DOHH2 (cell line): ENCODE data around the gene RNF123.

Experiments
- H3F3A ChIP-seq: fragments of 200-600 bp; sonication (generic), shearing (Covaris generic); 2 replicates; pipeline ENCODE4 v1.6.0; 2016; ENCODE audit warnings: antibody characterized with exemption, mild to moderate bottlenecking; ENCODE audit not compliant: control insufficient read depth, insufficient read depth
- H3K27ac ChIP-seq: fragments of 200-600 bp; sonication (generic); 2 replicates; pipeline ENCODE4 v1.5.1; 2014; ENCODE audit warnings: low read depth, mild to moderate bottlenecking, low read length, moderate library complexity
- H3K27me3 ChIP-seq: fragments of 200-600 bp; sonication (generic); 2 replicates; pipeline ENCODE4 v1.6.1; 2014; ENCODE audit warnings: mild to moderate bottlenecking, low read length, mixed read lengths; ENCODE audit not compliant: control insufficient read depth
- H3K36me3 ChIP-seq: fragments of 200-600 bp; sonication (generic); 2 replicates; pipeline ENCODE4 v1.6.1; 2014; ENCODE audit warnings: mild to moderate bottlenecking, low read length, moderate library complexity, mixed read lengths; ENCODE audit not compliant: control insufficient read depth
- H3K4me1 ChIP-seq: fragments of 200-600 bp; sonication (generic); 2 replicates; pipeline ENCODE4 v1.6.1; 2014; ENCODE audit warnings: mild to moderate bottlenecking, low read length, mixed read lengths; ENCODE audit not compliant: control insufficient read depth
- H3K4me2 ChIP-seq: fragments of 200-600 bp; sonication (generic); 2 replicates; pipeline ENCODE4 v1.6.0; 2014; ENCODE audit warnings: mild to moderate bottlenecking, low read length, moderate library complexity
- H3K4me3 ChIP-seq: fragments of 200-600 bp; sonication (generic); 2 replicates; pipeline ENCODE4 v1.5.1; 2014; ENCODE audit warnings: mild to moderate bottlenecking, low read length, mixed read lengths
- H3K79me2 ChIP-seq: fragments of 200-600 bp; sonication (generic); 2 replicates; pipeline ENCODE4 v1.6.1; 2014; ENCODE audit warnings: mild to moderate bottlenecking, low read length, mixed read lengths; ENCODE audit not compliant: control insufficient read depth
- H3K9me2 ChIP-seq: fragments of 200-600 bp; sonication (generic); replicated peaks from 2 replicates; pipeline ENCODE4 v1.6.1; 2014; ENCODE audit warnings: mild to moderate bottlenecking, low read length, mixed read lengths; ENCODE audit not compliant: control insufficient read depth
- H3K9me3 ChIP-seq: fragments of 200-600 bp; sonication (generic); 2 replicates; pipeline ENCODE4 v1.6.1; 2014; ENCODE audit warnings: antibody characterized with exemption, low read length, mixed read lengths; ENCODE audit not compliant: control insufficient read depth, insufficient read depth
- H4K20me1 ChIP-seq: fragments of 200-600 bp; sonication (generic); 2 replicates; pipeline ENCODE4 v1.6.0; 2014; ENCODE audit warnings: low read depth, mild to moderate bottlenecking, antibody characterized with exemption, low read length, moderate library complexity; ENCODE audit not compliant: control insufficient read depth, insufficient read depth
- EZH2phosphoT487 ChIP-seq: fragments of 200-600 bp; sonication (generic); IDR thresholded peaks from 2 replicates; pipeline ENCODE4 v1.6.1; 2017; ENCODE audit warnings: borderline replicate concordance, mild to moderate bottlenecking, antibody characterized with exemption, low read length, moderate library complexity, mixed read lengths
- TF ChIP-seq, protein P1 (sequence below): fragments of 200-600 bp; sonication (generic); IDR thresholded peaks from one replicate; pipeline ENCODE4 v1.5.1; 2014; ENCODE audit warnings: antibody characterized with exemption, mild to moderate bottlenecking, low read depth, low read length; ENCODE audit not compliant: poor library complexity, severe bottlenecking

The RNF123 gene

DNA sequence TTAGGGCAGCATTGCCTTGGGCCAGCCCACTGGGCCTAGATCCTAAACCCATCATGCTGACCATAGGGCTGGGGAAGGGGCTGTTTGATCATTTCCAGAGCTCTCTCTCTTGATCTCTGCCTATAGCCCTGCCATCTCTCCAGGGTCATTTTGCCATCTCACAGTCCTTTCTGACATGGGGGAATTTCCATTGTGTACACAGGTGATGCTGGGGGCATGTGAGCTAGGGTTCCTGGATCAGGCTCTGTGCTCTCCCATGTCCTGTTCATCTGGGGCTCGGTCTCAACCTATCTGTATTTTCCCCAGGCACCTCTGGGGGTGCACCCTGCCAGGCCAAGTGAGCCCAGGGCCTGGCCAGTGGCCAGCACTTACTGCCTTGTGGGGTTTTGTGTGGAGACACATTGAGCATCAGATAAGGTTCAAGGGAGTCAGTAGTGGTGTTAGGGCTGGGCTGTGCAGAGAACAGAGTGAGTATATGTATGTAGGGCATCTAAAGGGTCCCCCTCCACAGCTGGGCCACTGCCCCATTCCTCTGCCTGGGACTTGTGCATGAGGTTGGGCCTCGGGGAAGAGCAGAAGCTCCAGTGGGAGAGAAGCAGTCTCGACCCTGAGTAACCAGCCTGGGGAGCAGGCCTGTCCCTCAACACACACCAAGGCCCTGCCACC, 40.9 kb upstream of the RNF123 start:
- no peaks in the 10 kb centered on the region for H3F3A ChIP-seq
- no peaks in the 10 kb centered on the region for H3K9me3 ChIP-seq
- H3K36me3 ChIP-seq = no peaks in the 10 kb centered on the region
- no peak overlapping the region for H3K4me2 ChIP-seq
- no peaks in the 10 kb centered on the region for H3K9me2 ChIP-seq
- H3K79me2 ChIP-seq = no peaks in the 10 kb centered on the region
- H3K27me3 ChIP-seq = 0 out of 2 replicates have a peak, but pooled peaks cover 2% of the 10 kb centered on the region
- no peak overlapping the region for H3K4me3 ChIP-seq
- no peak overlapping the region for H3K27ac ChIP-seq
- H3K4me1 ChIP-seq = peaks cover 5% of the 10 kb centered on the region; the same call in 1 of the 2 replicates
- TF ChIP-seq EZH2phosphoT487 = no peak
- TF ChIP-seq, protein P1, sequence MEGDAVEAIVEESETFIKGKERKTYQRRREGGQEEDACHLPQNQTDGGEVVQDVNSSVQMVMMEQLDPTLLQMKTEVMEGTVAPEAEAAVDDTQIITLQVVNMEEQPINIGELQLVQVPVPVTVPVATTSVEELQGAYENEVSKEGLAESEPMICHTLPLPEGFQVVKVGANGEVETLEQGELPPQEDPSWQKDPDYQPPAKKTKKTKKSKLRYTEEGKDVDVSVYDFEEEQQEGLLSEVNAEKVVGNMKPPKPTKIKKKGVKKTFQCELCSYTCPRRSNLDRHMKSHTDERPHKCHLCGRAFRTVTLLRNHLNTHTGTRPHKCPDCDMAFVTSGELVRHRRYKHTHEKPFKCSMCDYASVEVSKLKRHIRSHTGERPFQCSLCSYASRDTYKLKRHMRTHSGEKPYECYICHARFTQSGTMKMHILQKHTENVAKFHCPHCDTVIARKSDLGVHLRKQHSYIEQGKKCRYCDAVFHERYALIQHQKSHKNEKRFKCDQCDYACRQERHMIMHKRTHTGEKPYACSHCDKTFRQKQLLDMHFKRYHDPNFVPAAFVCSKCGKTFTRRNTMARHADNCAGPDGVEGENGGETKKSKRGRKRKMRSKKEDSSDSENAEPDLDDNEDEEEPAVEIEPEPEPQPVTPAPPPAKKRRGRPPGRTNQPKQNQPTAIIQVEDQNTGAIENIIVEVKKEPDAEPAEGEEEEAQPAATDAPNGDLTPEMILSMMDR = no peak
- no peaks in the 10 kb centered on the region for H4K20me1 ChIP-seq

DNA sequence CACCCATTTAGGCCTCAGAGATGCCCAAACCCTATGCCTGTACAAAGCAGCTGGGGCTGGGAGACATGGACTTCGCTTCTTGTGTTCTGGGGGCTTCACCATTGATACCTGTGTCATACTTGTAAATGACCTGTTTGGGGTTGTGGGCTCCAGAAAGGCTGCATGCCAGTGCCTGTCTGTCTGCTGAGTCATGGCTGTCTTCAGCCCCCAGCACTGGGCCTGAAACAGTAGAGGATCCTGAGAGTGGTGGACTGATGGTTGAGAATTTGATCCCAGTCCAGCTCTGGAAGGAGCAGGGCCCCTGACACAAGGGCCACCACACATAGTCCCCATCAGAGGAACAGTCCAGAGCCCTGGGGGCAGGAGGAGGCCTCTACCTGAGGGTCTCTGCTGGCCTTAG, 39.8 kb upstream of the RNF123 start:
- H3K9me3 ChIP-seq = no peaks in the 10 kb centered on the region
- no peaks in the 10 kb centered on the region for H3F3A ChIP-seq
- H3K4me2 ChIP-seq = no peak overlapping the region
- 0 out of 2 replicates have a peak, but pooled peaks cover 2% of the 10 kb centered on the region for H3K27me3 ChIP-seq
- no peak for TF ChIP-seq EZH2phosphoT487
- TF ChIP-seq, protein P1 = no peak
- H3K9me2 ChIP-seq = no peaks in the 10 kb centered on the region
- no peak overlapping the region for H3K27ac ChIP-seq
- peaks cover 5% of the 10 kb centered on the region; the same call in 1 of the 2 replicates for H3K4me1 ChIP-seq
- H3K79me2 ChIP-seq = no peaks in the 10 kb centered on the region
- no peak overlapping the region for H3K4me3 ChIP-seq
- no peaks in the 10 kb centered on the region for H4K20me1 ChIP-seq
- no peaks in the 10 kb centered on the region for H3K36me3 ChIP-seq

DNA sequence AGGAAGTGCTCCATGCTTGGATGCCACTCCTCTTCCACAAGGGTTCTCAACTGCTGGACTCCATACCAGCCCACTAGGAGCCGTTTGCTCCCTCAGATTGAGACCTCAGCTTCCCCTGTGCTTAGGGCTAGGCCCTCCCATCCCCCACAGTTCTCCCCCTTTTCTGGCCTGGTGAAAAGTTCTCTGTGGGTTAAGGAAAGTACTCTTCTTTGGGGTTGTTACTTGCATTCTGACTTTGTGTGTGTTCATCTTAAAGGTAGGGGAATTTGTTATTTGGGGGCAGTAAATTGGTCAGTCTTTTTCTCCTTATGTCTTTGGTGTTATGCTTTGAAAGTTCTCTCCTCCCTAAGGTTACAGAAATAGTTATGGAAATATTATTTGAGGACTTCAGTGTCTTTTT, 39.2 kb upstream of the RNF123 start:
- H3K4me3 ChIP-seq = no peak overlapping the region
- no peaks in the 10 kb centered on the region for H3F3A ChIP-seq
- no peaks in the 10 kb centered on the region for H3K9me3 ChIP-seq
- no peak overlapping the region for H3K4me2 ChIP-seq
- H3K27ac ChIP-seq = no peak overlapping the region
- H4K20me1 ChIP-seq = no peaks in the 10 kb centered on the region
- H3K9me2 ChIP-seq = no peaks in the 10 kb centered on the region
- no peaks in the 10 kb centered on the region for H3K36me3 ChIP-seq
- TF ChIP-seq, protein P1 = no peak
- TF ChIP-seq EZH2phosphoT487 = no peak
- peaks cover 5% of the 10 kb centered on the region; the same call in 1 of the 2 replicates for H3K4me1 ChIP-seq
- H3K27me3 ChIP-seq = 0 out of 2 replicates have a peak, but pooled peaks cover 2% of the 10 kb centered on the region
- H3K79me2 ChIP-seq = no peaks in the 10 kb centered on the region
